ENCODE data around the gene INSR.

The INSR gene

GRCh38 chr19:7124782-7125181 is 169.4 kb downstream of the INSR start:
- H3K79me2 ChIP-seq (ENCODE audit: insufficient read depth, low read depth): no peaks in the 10 kb centered on the region
- H2AFZ ChIP-seq (ENCODE audit: low read depth): no peak overlapping the region
- H3K36me3 ChIP-seq (ENCODE audit: insufficient read depth): no peaks in the 10 kb centered on the region
- H3K4me2 ChIP-seq: no peak overlapping the region
- H3K27me3 ChIP-seq (ENCODE audit: insufficient read depth, low read depth): no peaks in the 10 kb centered on the region
- no peak overlapping the region for H3K9ac ChIP-seq
- no peaks in the 10 kb centered on the region for H3K4me1 ChIP-seq (ENCODE audit: low read depth, poor library complexity, severe bottlenecking)
- H4K20me1 ChIP-seq (ENCODE audit: insufficient read depth): no peaks in the 10 kb centered on the region
- TF ChIP-seq CTCF (conservative IDR thresholded peaks at IDR 0.05; ENCODE audit: low read depth, low read length): no peak
- no peak overlapping the region for H3K4me3 ChIP-seq (IDR thresholded peaks at IDR 0.05; ENCODE audit: insufficient read depth, low read depth, low read length)
- no peak overlapping the region for H3K27ac ChIP-seq

GRCh38 chr19:7122701-7123100 is 171.5 kb downstream of the INSR start:
- no peaks in the 10 kb centered on the region for H3K27me3 ChIP-seq (ENCODE audit: insufficient read depth, low read depth)
- H3K27ac ChIP-seq: no peak overlapping the region
- H3K4me2 ChIP-seq: no peak overlapping the region
- no peaks in the 10 kb centered on the region for H4K20me1 ChIP-seq (ENCODE audit: insufficient read depth)
- H2AFZ ChIP-seq (ENCODE audit: low read depth): no peak overlapping the region
- peaks cover 2% of the 10 kb centered on the region; the same call in 1 of the 2 replicates for H3K36me3 ChIP-seq (ENCODE audit: insufficient read depth)
- no peaks in the 10 kb centered on the region for H3K79me2 ChIP-seq (ENCODE audit: insufficient read depth, low read depth)
- no peaks in the 10 kb centered on the region for H3K4me1 ChIP-seq (ENCODE audit: low read depth, poor library complexity, severe bottlenecking)
- no peak overlapping the region for H3K9ac ChIP-seq
- no peak for TF ChIP-seq CTCF (conservative IDR thresholded peaks at IDR 0.05; ENCODE audit: low read depth, low read length)
- no peak overlapping the region for H3K4me3 ChIP-seq (IDR thresholded peaks at IDR 0.05; ENCODE audit: insufficient read depth, low read depth, low read length)

GRCh38 chr19:7120499-7120898 is 173.7 kb downstream of the INSR start:
- TF ChIP-seq CTCF (conservative IDR thresholded peaks at IDR 0.05; ENCODE audit: low read depth, low read length): no peak
- Histone ChIP-seq H3K4me3 (IDR thresholded peaks at IDR 0.05; ENCODE audit: insufficient read depth, low read depth, low read length) (no peak overlapping the region), H4K20me1 (ENCODE audit: insufficient read depth) (no peaks in the 10 kb centered on the region), H3K4me1 (ENCODE audit: low read depth, poor library complexity, severe bottlenecking) (no peaks in the 10 kb centered on the region), H3K4me2 (no peak overlapping the region), H3K9ac (no peak overlapping the region), H3K79me2 (ENCODE audit: insufficient read depth, low read depth) (no peaks in the 10 kb centered on the region), H3K27me3 (ENCODE audit: insufficient read depth, low read depth) (no peaks in the 10 kb centered on the region), H2AFZ (ENCODE audit: low read depth) (no peak overlapping the region), H3K27ac (no peak overlapping the region), H3K36me3 (ENCODE audit: insufficient read depth) (peaks cover 2% of the 10 kb centered on the region; the same call in 1 of the 2 replicates)

DNA sequence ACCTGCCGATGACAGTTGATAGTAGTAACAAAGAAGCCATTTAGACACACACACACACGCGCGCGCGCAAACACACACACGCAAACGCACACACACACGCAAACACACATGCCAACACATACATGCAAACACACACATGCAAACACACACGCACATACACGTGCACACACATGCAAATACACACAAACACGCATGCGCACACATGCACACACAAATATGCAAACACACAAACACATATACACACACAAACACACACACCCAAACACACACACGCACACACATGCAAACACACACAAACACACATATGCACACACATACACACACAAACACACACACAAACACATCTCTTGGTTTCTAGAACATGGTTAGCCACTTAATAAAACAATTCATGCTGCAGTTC is 174.6 kb downstream of the INSR start:
- H3K27me3 ChIP-seq (ENCODE audit: insufficient read depth, low read depth): no peaks in the 10 kb centered on the region
- H3K79me2 ChIP-seq (ENCODE audit: insufficient read depth, low read depth): no peaks in the 10 kb centered on the region
- H3K9ac ChIP-seq: no peak overlapping the region
- no peak overlapping the region for H2AFZ ChIP-seq (ENCODE audit: low read depth)
- no peak for TF ChIP-seq CTCF (conservative IDR thresholded peaks at IDR 0.05; ENCODE audit: low read depth, low read length)
- H3K27ac ChIP-seq: no peak overlapping the region
- no peaks in the 10 kb centered on the region for H4K20me1 ChIP-seq (ENCODE audit: insufficient read depth)
- H3K4me1 ChIP-seq (ENCODE audit: low read depth, poor library complexity, severe bottlenecking): no peaks in the 10 kb centered on the region
- no peak overlapping the region for H3K4me2 ChIP-seq
- H3K4me3 ChIP-seq (IDR thresholded peaks at IDR 0.05; ENCODE audit: insufficient read depth, low read depth, low read length): no peak overlapping the region
- peaks cover 2% of the 10 kb centered on the region; the same call in 1 of the 2 replicates for H3K36me3 ChIP-seq (ENCODE audit: insufficient read depth)

Measured in KMS-11 (cell line).